Measurements from ENCODE around the gene RHOBTB1.
"Not testable (repeated sequence)": the region's sequence is repeated elsewhere in the genome, so short reads cannot be mapped to it uniquely, and the experiment has no call there.

Gene RHOBTB1

DNA sequence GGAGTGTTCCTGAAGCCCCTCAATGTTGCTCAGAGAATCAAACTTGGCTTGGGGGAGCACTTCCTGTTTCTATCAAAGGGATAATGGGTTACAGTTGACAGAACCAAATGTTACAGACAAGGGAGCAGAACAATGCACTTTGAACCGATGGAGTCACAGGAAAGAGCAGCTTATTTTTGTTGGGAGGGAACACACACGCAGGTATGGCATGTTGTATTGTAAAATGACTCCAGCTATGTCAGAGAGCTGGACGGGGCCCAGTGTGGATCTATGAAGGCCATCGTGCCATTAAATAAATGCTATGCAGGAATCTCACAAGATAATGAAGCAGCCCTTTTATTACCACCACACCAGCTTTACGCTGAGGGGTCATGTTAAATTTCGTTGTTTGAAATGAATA lies 35.1 kb downstream of the RHOBTB1 start:
- Mint-ChIP-seq H3K4me3 (no peak overlapping the region), H3K9me3 (no peaks in the 10 kb centered on the region), H3K4me1 (peaks cover 11% of the 10 kb centered on the region), H3K27me3 (no peaks in the 10 kb centered on the region), H3K27ac (no peak overlapping the region), H3K36me3 (no peaks in the 10 kb centered on the region)
- ATAC-seq: no peak

DNA sequence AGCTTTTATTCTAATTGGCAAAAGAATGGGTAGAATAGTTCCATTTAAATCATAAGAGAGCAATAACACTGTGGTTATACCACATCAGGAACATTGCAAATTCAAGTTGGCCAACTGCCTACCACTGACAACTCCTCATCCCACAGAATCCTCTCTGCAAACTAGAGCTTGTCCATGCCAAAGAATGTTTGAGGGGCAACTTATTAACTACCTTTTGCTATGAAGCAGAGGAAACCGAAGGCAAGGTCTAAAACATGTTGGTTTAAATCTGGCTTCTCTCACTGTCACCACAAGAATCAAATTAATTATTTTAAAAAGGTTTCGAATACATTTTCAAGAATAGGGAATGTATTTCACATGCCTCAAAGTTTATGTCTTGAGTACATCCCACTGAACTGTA lies 36.0 kb downstream of the RHOBTB1 start:
- H3K27ac Mint-ChIP-seq: no peak overlapping the region

DNA sequence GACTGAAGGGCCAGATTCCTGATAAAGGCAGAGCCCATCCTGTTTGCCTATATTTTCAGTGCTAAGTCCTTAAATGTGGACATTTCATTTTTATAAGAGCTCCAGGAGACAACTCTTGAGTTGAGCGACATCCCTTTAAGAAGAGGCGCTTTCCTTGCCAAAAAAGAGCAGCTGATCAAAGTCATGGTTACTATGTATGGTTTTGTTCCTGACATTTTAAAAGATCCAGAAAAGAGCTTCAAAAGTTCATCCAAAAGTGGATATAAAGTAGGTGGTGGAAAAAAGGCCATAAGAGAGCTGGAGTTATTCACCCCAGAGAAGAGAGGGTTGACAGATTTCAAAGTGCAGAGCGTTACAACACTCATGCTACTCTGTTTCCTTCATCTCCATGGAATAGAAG lies 36.7 kb downstream of the RHOBTB1 start:
- no peak for ATAC-seq
- Mint-ChIP-seq H3K4me3 (no peak overlapping the region), H3K4me1 (peaks cover 11% of the 10 kb centered on the region), H3K36me3 (no peaks in the 10 kb centered on the region), H3K9me3 (no peaks in the 10 kb centered on the region), H3K27ac (no peak overlapping the region), H3K27me3 (no peaks in the 10 kb centered on the region)

More for the DNA sequence above, 36.0 kb downstream of the RHOBTB1 start:
- no peak for ATAC-seq
- peaks cover 11% of the 10 kb centered on the region for H3K4me1 Mint-ChIP-seq
- no peak overlapping the region for H3K4me3 Mint-ChIP-seq
- H3K9me3 Mint-ChIP-seq: no peaks in the 10 kb centered on the region
- no peaks in the 10 kb centered on the region for H3K27me3 Mint-ChIP-seq
- no peaks in the 10 kb centered on the region for H3K36me3 Mint-ChIP-seq

DNA sequence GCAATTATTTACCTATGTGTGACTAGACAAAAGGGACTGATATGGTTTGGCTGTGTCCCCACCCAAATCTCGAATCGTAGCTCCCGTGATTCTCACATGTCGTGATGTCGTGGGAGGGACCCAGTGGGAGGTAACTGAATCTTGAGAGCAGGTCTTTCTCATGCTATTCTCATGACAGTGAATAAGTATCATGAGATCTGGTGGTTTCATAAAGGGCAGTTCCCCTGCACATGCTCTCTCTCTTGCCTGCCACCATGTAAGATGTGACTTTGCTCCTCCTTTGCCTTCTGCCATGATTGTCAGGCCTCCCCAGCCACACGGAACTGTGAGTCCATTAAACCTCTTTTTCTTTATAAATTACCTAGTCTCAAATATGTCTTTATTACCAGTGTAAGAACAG lies 37.2 kb downstream of the RHOBTB1 start:
- peaks cover 11% of the 10 kb centered on the region for H3K4me1 Mint-ChIP-seq
- H3K4me3 Mint-ChIP-seq, H3K36me3 Mint-ChIP-seq, ATAC-seq, H3K27me3 Mint-ChIP-seq, H3K27ac Mint-ChIP-seq, H3K9me3 Mint-ChIP-seq: not testable (repeated sequence)

DNA sequence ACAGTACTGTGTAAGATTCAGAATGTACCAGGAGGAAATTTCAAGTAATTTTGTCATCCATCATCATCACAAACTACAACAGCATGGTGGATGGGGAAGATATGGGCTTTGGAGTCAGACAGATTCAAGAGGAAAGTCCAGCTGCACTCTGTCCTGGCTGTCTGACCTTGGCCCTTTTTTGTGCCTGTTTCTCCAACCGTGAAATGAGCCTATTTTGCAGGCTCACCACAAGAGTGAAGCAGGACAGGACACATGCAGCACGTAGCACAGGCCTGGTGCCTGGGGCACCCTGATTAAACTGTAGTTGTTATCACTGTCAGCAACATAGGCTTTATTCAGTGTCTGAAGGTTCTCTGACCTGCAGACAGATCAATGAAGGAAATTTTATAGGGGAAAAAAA lies 37.6 kb downstream of the RHOBTB1 start:
- Mint-ChIP-seq H3K4me3 (no peak overlapping the region), H3K4me1 (peaks cover 10% of the 10 kb centered on the region), H3K36me3 (no peaks in the 10 kb centered on the region), H3K27ac (no peak overlapping the region), H3K27me3 (no peaks in the 10 kb centered on the region), H3K9me3 (no peaks in the 10 kb centered on the region)
- ATAC-seq: no peak

DNA sequence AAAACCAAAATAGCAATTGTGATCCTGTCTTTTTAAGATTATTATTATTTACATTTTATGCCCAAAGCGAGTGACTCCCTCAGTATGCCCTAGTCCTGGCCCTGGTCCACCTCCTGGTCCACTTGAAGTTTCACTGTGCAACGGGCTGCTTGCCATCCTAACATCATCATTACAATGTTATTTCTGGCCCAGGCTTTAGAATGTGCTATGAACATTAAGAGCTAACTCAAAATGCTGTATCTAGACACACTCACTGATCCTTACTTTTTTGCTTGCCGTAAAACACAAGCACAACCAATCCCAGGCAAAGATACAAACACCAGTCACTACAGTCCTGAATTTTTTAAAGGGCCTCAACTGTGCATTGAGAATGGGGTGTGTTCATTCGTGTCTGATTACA lies 38.4 kb downstream of the RHOBTB1 start:
- ATAC-seq: no peak
- H3K27me3 Mint-ChIP-seq: no peaks in the 10 kb centered on the region
- H3K4me1 Mint-ChIP-seq: peaks cover 2% of the 10 kb centered on the region
- no peak overlapping the region for H3K4me3 Mint-ChIP-seq
- H3K9me3 Mint-ChIP-seq: no peaks in the 10 kb centered on the region
- no peaks in the 10 kb centered on the region for H3K36me3 Mint-ChIP-seq
- H3K27ac Mint-ChIP-seq: no peak overlapping the region

DNA sequence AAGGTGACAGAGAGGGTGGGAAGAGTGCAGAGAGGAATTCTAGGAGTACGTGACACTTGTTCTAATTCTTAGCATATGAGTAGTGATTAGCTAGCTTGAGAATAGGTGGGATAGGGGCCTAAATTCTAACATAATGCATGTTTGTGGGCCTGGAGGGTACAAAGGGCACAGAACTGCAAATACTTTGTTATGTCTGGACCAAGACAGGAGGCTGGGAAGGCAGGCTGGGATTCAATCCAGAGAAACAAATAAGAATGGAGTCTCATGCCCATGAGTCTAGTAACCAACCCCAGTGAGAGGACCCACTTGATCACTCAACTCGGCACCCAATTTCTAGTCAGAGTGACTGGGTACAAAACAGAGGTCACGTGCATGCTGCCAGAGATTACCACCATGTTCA lies 40.9 kb downstream of the RHOBTB1 start:
- H3K27ac Mint-ChIP-seq: no peak overlapping the region
- no peak for ATAC-seq
- H3K27me3 Mint-ChIP-seq: no peaks in the 10 kb centered on the region
- H3K4me1 Mint-ChIP-seq: no peaks in the 10 kb centered on the region
- no peak overlapping the region for H3K4me3 Mint-ChIP-seq
- no peaks in the 10 kb centered on the region for H3K9me3 Mint-ChIP-seq
- no peaks in the 10 kb centered on the region for H3K36me3 Mint-ChIP-seq

DNA sequence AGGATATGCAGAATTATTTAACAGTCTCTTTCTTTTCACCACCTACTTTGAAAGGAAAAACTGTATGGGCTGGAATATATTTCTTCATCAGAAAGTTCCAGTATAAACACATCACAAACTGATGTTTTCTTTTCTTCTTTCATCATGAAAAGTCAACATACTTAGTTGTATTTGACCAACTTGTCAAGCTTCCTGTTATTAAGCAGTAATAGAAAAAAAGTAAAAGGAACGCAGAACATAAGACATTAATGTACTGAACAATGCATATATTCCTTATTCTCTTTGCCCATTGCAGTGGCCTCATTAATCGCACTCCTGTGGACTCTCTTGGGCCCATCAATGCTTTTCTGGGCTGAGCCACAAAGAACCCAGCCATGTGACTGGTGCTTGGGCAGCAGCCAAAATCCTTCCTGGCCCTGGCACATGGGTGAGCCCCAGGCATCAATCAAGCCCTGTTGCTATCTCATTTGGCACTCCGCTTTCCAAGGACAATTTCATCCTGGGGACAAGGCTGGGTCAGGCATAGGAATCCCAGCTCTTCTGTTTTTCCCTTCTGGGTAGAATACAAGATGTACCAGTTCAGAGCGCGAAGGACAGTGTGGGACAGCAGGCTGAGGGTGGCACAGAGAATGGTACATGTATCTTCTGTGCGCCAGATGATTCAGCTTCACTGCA lies 42.3 kb downstream of the RHOBTB1 start:
- no peak overlapping the region for H3K4me3 Mint-ChIP-seq
- no peak for ATAC-seq
- no peak overlapping the region for H3K27ac Mint-ChIP-seq
- H3K4me1 Mint-ChIP-seq: no peaks in the 10 kb centered on the region
- H3K27me3 Mint-ChIP-seq: no peaks in the 10 kb centered on the region
- no peaks in the 10 kb centered on the region for H3K36me3 Mint-ChIP-seq
- no peaks in the 10 kb centered on the region for H3K9me3 Mint-ChIP-seq

DNA sequence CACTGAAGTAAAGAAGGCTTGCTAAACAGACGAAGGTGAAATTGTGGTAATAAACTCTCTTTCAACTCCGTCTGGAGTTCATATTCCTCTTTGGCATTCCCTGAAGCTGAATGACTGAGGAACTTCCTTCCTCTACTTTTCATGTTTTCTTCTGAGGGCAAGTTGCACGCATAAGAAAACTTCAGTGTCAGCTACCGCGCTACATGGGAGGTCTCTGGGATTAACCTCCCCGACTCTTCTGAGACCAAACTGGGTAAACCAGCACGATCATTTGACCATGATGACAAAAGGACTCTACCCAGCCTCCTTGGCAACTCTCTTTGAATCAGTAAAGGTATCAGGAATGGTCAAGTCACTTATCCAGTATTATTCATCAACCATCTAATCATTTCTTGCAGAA lies 44.7 kb downstream of the RHOBTB1 start:
- Mint-ChIP-seq H3K4me1 (no peaks in the 10 kb centered on the region), H3K4me3 (no peak overlapping the region), H3K27ac (no peak overlapping the region), H3K27me3 (no peaks in the 10 kb centered on the region), H3K36me3 (no peaks in the 10 kb centered on the region), H3K9me3 (no peaks in the 10 kb centered on the region)
- ATAC-seq: no peak

DNA sequence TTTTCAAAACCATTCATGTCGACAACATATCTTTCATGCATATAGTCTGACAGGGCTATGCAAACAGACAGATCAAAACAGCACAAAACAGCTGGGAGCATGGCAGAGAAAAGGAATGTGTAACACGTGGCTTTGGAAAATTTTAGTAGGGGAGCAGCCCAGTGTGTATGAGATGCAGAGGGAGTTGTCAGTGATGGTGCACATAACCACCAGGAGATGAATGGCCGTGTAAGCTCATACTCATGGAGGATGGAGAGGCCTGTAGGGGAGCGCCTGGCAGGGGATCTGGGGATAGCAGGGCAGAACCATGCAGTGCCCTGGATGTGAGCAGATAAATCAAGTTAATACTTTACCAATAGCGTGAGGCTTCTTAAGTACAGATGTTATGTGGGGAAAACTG lies 45.7 kb downstream of the RHOBTB1 start:
- Mint-ChIP-seq H3K36me3 (no peaks in the 10 kb centered on the region), H3K27ac (no peak overlapping the region), H3K27me3 (no peaks in the 10 kb centered on the region), H3K9me3 (no peaks in the 10 kb centered on the region), H3K4me3 (no peak overlapping the region), H3K4me1 (no peaks in the 10 kb centered on the region)
- ATAC-seq: no peak

DNA sequence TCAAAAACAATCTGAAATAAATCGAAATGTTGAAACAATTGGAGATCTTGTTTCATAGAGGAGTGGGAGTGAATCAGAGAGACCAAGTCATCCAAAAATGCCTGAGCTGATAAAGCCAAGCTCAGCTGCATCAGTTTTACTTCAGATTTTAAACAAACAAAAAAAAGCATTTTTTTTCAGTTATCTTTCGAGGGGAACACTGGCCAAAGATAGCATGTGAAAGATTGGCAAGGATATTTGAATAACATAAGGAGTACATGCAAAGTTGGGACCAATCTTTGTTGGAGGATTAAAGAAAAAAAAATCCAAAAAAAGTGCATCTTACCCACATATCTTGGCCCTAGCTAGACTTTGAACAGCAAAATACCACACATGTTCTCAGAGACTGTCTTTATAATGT lies 47.2 kb downstream of the RHOBTB1 start:
- Mint-ChIP-seq H3K9me3 (peaks cover 2% of the 10 kb centered on the region), H3K27ac (no peak overlapping the region), H3K4me1 (no peaks in the 10 kb centered on the region), H3K27me3 (peaks cover 5% of the 10 kb centered on the region), H3K36me3 (no peaks in the 10 kb centered on the region), H3K4me3 (no peak overlapping the region)
- no peak for ATAC-seq

DNA sequence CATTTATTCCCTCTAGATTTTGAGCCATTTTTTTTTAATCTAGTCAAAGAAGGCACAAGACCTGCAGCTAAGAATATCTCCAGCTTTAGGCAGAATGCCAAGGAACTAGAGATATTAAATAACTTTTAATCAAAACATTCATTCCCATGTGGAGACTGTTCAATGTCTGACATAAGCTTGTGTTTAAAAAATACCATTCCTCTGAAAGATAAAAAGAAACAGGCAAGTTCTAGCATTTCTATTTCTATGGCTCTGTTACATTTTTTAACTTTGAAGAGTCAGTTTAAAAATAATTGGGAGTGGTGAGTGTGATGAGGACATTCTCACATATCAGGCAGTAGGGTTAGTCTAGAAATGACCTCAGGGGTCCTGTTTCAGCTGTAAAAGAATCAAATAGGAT lies 48.0 kb downstream of the RHOBTB1 start:
- no peak overlapping the region for H3K27ac Mint-ChIP-seq
- ATAC-seq: no peak
- no peaks in the 10 kb centered on the region for H3K4me1 Mint-ChIP-seq
- H3K4me3 Mint-ChIP-seq: no peak overlapping the region
- H3K27me3 Mint-ChIP-seq: peaks cover 6% of the 10 kb centered on the region
- peaks cover 3% of the 10 kb centered on the region for H3K9me3 Mint-ChIP-seq
- no peaks in the 10 kb centered on the region for H3K36me3 Mint-ChIP-seq

DNA sequence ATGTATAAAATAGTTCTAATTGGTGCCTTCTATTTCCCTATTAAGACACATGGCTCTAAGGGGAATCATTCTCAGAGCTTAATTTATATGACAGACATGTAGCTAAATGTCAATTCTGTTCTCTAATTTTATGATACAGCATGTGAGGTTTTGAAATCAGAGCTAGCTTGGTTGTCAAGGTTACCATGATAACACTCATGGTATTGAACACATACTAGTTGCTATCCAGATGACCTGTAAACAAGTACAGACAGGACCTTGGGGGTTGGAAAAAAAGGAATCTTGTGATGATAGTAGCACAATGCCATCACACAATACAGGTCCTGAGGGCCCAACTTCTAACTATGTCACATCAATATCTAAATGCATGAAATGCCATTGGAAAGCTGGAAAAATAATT lies 49.2 kb downstream of the RHOBTB1 start:
- Mint-ChIP-seq H3K4me1 (no peaks in the 10 kb centered on the region), H3K27me3 (peaks cover 6% of the 10 kb centered on the region), H3K27ac (no peak overlapping the region), H3K4me3 (no peak overlapping the region), H3K36me3 (no peaks in the 10 kb centered on the region), H3K9me3 (peaks cover 3% of the 10 kb centered on the region)
- no peak for ATAC-seq

DNA sequence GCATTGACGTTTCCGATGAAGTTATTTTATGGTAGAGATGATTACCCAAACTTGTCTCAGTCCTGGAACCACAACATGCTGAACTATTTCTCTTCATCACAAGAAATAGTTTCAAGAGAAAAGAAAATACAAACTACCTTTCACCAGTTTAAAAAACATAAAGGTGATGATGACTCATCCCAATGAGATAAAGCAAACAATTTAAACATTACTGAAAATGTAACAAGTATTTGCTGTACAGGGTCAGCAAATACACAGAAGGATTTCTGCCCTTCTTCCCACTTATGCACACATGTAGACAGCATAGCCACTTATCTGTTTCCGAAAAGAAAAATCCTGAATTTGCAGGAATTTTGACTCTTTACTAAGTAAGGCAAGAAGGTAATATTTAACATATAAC lies 50.8 kb downstream of the RHOBTB1 start:
- no peak for ATAC-seq
- peaks cover 3% of the 10 kb centered on the region for H3K9me3 Mint-ChIP-seq
- no peak overlapping the region for H3K4me3 Mint-ChIP-seq
- no peak overlapping the region for H3K27ac Mint-ChIP-seq
- H3K36me3 Mint-ChIP-seq: no peaks in the 10 kb centered on the region
- H3K4me1 Mint-ChIP-seq: no peaks in the 10 kb centered on the region
- H3K27me3 Mint-ChIP-seq: peaks cover 6% of the 10 kb centered on the region

DNA sequence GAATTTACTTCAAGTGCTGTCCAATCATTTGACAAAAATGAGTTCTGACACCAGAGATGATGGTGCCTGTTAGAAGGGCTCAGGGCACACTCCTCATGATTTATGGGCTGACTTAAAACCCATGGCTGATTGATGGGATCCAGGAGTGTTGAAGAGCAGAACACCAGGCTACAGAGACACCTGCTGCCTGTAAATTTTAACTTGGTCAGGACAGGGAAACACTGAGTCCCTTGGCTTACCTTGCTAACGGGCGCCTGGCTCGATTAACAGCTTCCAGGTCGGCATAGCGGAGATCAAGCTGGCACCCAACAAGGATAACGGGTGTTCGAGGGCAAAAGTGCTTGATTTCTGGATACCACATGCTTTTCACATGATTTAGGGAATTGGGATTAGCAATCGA lies 51.4 kb downstream of the RHOBTB1 start:
- Mint-ChIP-seq H3K4me1 (no peaks in the 10 kb centered on the region), H3K4me3 (no peak overlapping the region), H3K27ac (no peak overlapping the region), H3K36me3 (no peaks in the 10 kb centered on the region), H3K27me3 (peaks cover 6% of the 10 kb centered on the region), H3K9me3 (peaks cover 3% of the 10 kb centered on the region)
- ATAC-seq: no peak

DNA sequence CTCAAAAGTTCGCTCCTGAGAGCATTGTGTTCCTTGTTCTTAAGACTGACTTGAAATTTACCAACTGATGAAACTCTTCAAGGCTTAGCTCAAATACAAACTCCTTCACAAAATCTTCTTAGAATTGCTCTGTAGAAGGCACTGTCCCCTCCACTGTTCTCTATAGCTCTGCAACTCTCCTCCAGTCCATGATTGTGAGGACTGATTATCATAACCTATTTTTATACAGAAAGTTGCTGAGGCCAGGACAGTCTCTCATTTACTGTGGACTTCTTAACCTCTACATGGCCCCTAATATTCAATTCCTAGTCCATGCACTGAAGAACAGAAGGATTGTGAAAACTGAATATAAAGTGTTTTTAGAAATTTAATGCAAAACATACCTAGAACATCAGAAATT lies 53.2 kb downstream of the RHOBTB1 start:
- peaks cover 3% of the 10 kb centered on the region for H3K9me3 Mint-ChIP-seq

DNA sequence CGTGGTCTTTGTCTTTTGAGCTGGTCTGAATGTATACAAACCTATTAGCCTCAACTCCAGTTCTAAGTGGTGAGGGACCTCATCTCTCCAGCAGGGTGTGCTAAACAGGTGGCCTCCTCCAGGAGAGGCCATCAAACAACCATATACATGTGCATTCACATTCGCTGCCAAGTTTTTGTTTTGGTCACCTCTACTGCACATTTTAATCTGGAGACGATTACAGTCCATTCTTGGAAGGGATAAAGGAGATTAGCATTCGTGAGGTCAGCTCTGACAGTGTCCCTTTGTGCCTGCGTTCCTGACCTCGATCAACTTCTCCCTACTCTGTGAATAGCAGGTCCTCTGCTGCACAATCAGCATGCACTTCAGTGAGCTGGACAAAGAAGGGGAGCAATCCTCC lies 60.8 kb downstream of the RHOBTB1 start:
- no peaks in the 10 kb centered on the region for H3K27me3 Mint-ChIP-seq
- no peak for ATAC-seq
- no peak overlapping the region for H3K27ac Mint-ChIP-seq
- no peak overlapping the region for H3K4me3 Mint-ChIP-seq
- peaks cover 2% of the 10 kb centered on the region for H3K9me3 Mint-ChIP-seq
- no peaks in the 10 kb centered on the region for H3K4me1 Mint-ChIP-seq
- H3K36me3 Mint-ChIP-seq: no peaks in the 10 kb centered on the region

More for the DNA sequence above, 53.2 kb downstream of the RHOBTB1 start:
- Mint-ChIP-seq H3K27me3 (peaks cover 6% of the 10 kb centered on the region), H3K27ac (no peak overlapping the region), H3K4me1 (no peaks in the 10 kb centered on the region), H3K4me3 (no peak overlapping the region), H3K36me3 (no peaks in the 10 kb centered on the region)
- no peak for ATAC-seq
